Measurements from ENCODE around the gene IGLL1.

Gene IGLL1

GRCh38 chr22:23527971-23528740, 51.9 kb downstream of the IGLL1 start:
- no peak for DNase-seq (ENCODE audit: low spot score)

GRCh38 chr22:23526596-23527316, 53.3 kb downstream of the IGLL1 start:
- DNase-seq (ENCODE audit: low spot score): no peak

DNA sequence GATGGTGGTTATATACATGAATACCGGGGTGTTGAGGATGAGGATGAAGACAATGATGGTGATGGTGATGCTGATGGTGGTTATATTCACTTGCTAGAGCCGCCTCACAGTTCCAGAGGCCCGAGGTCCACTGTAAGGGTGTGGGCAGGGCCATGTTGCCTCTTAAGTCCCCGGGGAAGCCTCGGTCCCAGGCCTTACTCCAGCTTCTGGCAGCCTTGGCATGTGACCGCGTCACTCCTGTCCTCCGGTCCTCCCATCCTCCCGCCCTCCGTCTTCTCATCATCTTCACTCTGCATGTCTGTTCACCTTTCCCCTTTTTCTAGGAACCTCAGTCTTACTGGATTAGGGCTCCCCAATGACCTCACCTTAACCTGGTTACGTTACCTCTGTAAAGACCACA, 54.6 kb downstream of the IGLL1 start:
- no peak for DNase-seq (ENCODE audit: low spot score)

GRCh38 chr22:23524226-23524625, 55.9 kb downstream of the IGLL1 start:
- DNase-seq (ENCODE audit: low spot score): no peak

- DNase-seq (ENCODE audit: low spot score): no peak
Measured at GRCh38 chr22:23523713-23524112, 56.4 kb downstream of the IGLL1 start.

Measured in iPS-NIHi11 (cell line).